HCT116 (cell line): ENCODE measurements around the gene TOB2. TPM values are rescaled to one million over a fixed set of nuclear protein-coding genes. Genes with fewer than 3 reads are reported as not detected.

Source experiments
- ATAC-seq: fragments of 200-7000 bp; cut with Tn5 transposase; 2 replicates; pipeline ENCODE4 v1.9.1; 2020; ENCODE audit warnings: mild to moderate bottlenecking, moderate library complexity
- BruUV-seq: library from RNA; stranded (reverse); fragments of 400-500 nt; replicated peaks from 2 replicates; lab custom pipeline; 2021; lab: Mats Ljungman, UMichigan
- CTCF ChIA-PET: fragments of 300-600 bp; sonication (Branson Sonifier 250); formaldehyde crosslinking; loops from one replicate; lab custom pipeline; 2021; ENCODE audit warnings: antibody characterized with exemption; lab: Charles Lee
- POLR2A ChIA-PET: fragments of 300-600, 350-600 bp; sonication (Branson Sonifier 250); formaldehyde crosslinking; loops from one replicate; lab custom pipeline; 2021; ENCODE audit warnings: antibody characterized with exemption; lab: Charles Lee
- RAD21 ChIA-PET, 2 experiments: fragments of 300-600 bp; sonication (Branson Sonifier 250); formaldehyde crosslinking; loops; one replicate each; lab custom pipeline; 2023; ENCODE audit warnings: low total read pairs in 2 of 2; ENCODE audit not compliant: uncharacterized antibody in 2 of 2, unreplicated experiment in 2 of 2, low non-redundant PET in 1 of 2; lab: Charles Lee
- DNase-seq: peaks from one replicate; pipeline ENCODE4 v3.0.0-alpha.2; 2010; ENCODE audit warnings: low read depth, low spot score
- H2AFZ ChIP-seq: fragments of 200-600 bp; shearing (Covaris generic), sonication (generic); 2 replicates; pipeline ENCODE4 v1.6.1; 2017; ENCODE audit warnings: low read depth, mixed run types, mixed read lengths, antibody characterized with exemption, low read length; ENCODE audit not compliant: poor library complexity, severe bottlenecking
- H3K27ac ChIP-seq: 2 replicates; pipeline ENCODE4 v1.5.1; 2012; ENCODE audit warnings: low read depth, low read length
- H3K27me3 ChIP-seq: fragments of 200-600 bp; sonication (generic); 2 replicates; pipeline ENCODE4 v1.6.1; 2016; ENCODE audit warnings: mixed run types, low read length, mixed read lengths; ENCODE audit not compliant: insufficient read depth
- H3K36me3 ChIP-seq, 2 experiments: fragments of 200-500 bp in 1 of 2; fragments of 200-600 bp in 1 of 2; sonication (Bioruptor generic) in 1 of 2; sonication (generic) in 1 of 2; 2 replicates each; pipeline versions ENCODE4 v1.5.1 to v1.6.1; 2014 to 2016; ENCODE audit warnings: low read length in 2 of 2, inconsistent platforms in 1 of 2, mixed read lengths in 1 of 2, mixed run types in 1 of 2; ENCODE audit not compliant: insufficient read depth in 2 of 2, control insufficient read depth in 1 of 2
- H3K4me1 ChIP-seq, 2 experiments: fragments of 200-600 bp in 1 of 2; sonication (generic) in 1 of 2; 2 replicates each; pipeline versions ENCODE4 v1.5.1 to v1.6.1; 2012 to 2017; ENCODE audit warnings: low read length in 2 of 2, inconsistent platforms in 1 of 2, mild to moderate bottlenecking in 1 of 2, mixed read lengths in 1 of 2, mixed run types in 1 of 2, moderate library complexity in 1 of 2; ENCODE audit not compliant: insufficient read depth in 2 of 2, control insufficient read depth in 1 of 2
- H3K4me2 ChIP-seq: fragments of 200-600 bp; sonication (generic); 2 replicates; pipeline ENCODE4 v1.6.1; 2017; ENCODE audit warnings: mixed run types, low read length, mixed read lengths
- H3K4me3 ChIP-seq, 2 experiments: fragments of 200-600 bp in 1 of 2; sonication (generic) in 1 of 2; replicated peaks in 1 of 2; 2 replicates each; pipeline ENCODE4 v1.5.1; 2011 to 2016; ENCODE audit warnings: low read length in 2 of 2, control low read depth in 1 of 2, low read depth in 1 of 2, mild to moderate bottlenecking in 1 of 2, mixed read lengths in 1 of 2, mixed run types in 1 of 2
- H3K79me2 ChIP-seq: fragments of 200-600 bp; sonication (generic); 2 replicates; pipeline ENCODE4 v1.6.1; 2017; ENCODE audit warnings: mild to moderate bottlenecking, mixed run types, low read length, moderate library complexity, mixed read lengths; ENCODE audit not compliant: insufficient read depth
- H3K9ac ChIP-seq: fragments of 200-600 bp; sonication (generic); 2 replicates; pipeline ENCODE4 v1.6.1; 2016; ENCODE audit warnings: low read length, mixed read lengths
- H3K9me2 ChIP-seq: fragments of 200-600 bp; sonication (generic), shearing (Covaris generic); 2 replicates; pipeline ENCODE4 v1.6.1; 2017; ENCODE audit warnings: mixed run types, mild to moderate bottlenecking, moderate library complexity; ENCODE audit not compliant: insufficient read depth
- H3K9me3 ChIP-seq, 2 experiments: fragments of 200-500 bp in 1 of 2; fragments of 200-600 bp in 1 of 2; sonication (Bioruptor generic) in 1 of 2; sonication (generic) in 1 of 2; 2 replicates each; pipeline ENCODE4 v1.6.1; 2014 to 2017; ENCODE audit warnings: low read length in 2 of 2, mixed read lengths in 2 of 2, inconsistent platforms in 1 of 2, low read depth in 1 of 2, mild to moderate bottlenecking in 1 of 2, mixed run types in 1 of 2, moderate library complexity in 1 of 2; ENCODE audit not compliant: control insufficient read depth in 1 of 2, insufficient read depth in 1 of 2
- H4K20me1 ChIP-seq: fragments of 200-600 bp; sonication (generic), shearing (Covaris generic); 2 replicates; pipeline ENCODE4 v1.6.1; 2017; ENCODE audit warnings: mixed run types, mild to moderate bottlenecking, moderate library complexity; ENCODE audit not compliant: insufficient read depth
- ATF3 ChIP-seq: IDR thresholded peaks from 2 replicates; pipeline ENCODE4 v1.6.1; 2012
- CBX3 ChIP-seq: IDR thresholded peaks from 2 replicates; pipeline ENCODE4 v1.6.1; 2012; ENCODE audit warnings: low read depth
- CEBPB ChIP-seq: IDR thresholded peaks from 2 replicates; pipeline ENCODE4 v1.6.1; 2012; ENCODE audit warnings: low read depth
- EGR1 ChIP-seq: IDR thresholded peaks from 2 replicates; pipeline ENCODE4 v1.6.1; 2012; ENCODE audit warnings: low read depth
- ELF1 ChIP-seq: IDR thresholded peaks from 2 replicates; pipeline ENCODE4 v1.6.1; 2012; ENCODE audit warnings: low read depth, borderline replicate concordance
- EZH2 ChIP-seq: fragments of 200-600 bp; sonication (generic); IDR thresholded peaks from 2 replicates; pipeline ENCODE4 v1.6.1; 2017; ENCODE audit warnings: antibody characterized with exemption, mixed run types
- EZH2phosphoT487 ChIP-seq: fragments of 200-600 bp; IDR thresholded peaks from 2 replicates; pipeline ENCODE4 v1.6.1; 2018; ENCODE audit warnings: antibody characterized with exemption, borderline replicate concordance
- FOSL1 ChIP-seq: IDR thresholded peaks from 2 replicates; pipeline ENCODE4 v1.6.1; 2012; ENCODE audit warnings: low read depth
- JUND ChIP-seq: IDR thresholded peaks from 2 replicates; pipeline ENCODE4 v1.6.1; 2012
- MAX ChIP-seq: IDR thresholded peaks from 2 replicates; pipeline ENCODE4 v1.6.1; 2012
- POLR2AphosphoS5 ChIP-seq: IDR thresholded peaks from 2 replicates; pipeline ENCODE4 v1.6.1; 2011; ENCODE audit warnings: mild to moderate bottlenecking, low read depth, low read length, moderate library complexity
- RAD21 ChIP-seq: IDR thresholded peaks from 2 replicates; pipeline ENCODE4 v1.6.1; 2012; ENCODE audit warnings: low read depth, mild to moderate bottlenecking
- REST ChIP-seq: IDR thresholded peaks from 2 replicates; pipeline ENCODE4 v1.6.1; 2012; ENCODE audit warnings: low read depth
- SP1 ChIP-seq: IDR thresholded peaks from 2 replicates; pipeline ENCODE4 v1.6.1; 2012; ENCODE audit warnings: low read depth
- TCF7L2 ChIP-seq: IDR thresholded peaks from 2 replicates; pipeline ENCODE4 v1.7.0; 2011; ENCODE audit warnings: borderline replicate concordance, inconsistent platforms; ENCODE audit not compliant: insufficient read depth, insufficient read length; ENCODE audit errors: extremely low read depth
- ZFX ChIP-seq: fragments of 450-650 bp; IDR thresholded peaks from 2 replicates; pipeline ENCODE4 v1.6.1; 2017
- ZNF274 ChIP-seq: fragments of 200-500 bp; sonication (Bioruptor generic); IDR thresholded peaks from 2 replicates; pipeline ENCODE4 v1.6.1; 2014; ENCODE audit warnings: mild to moderate bottlenecking, low read depth, low read length, inconsistent platforms
- intact Hi-C: fragments of 100-400 bp; cut with micrococcal nuclease; formaldehyde crosslinking; loops from 2 replicates; pipeline ENCODE4 v1.10.0; 2022
- total RNA-seq: library from RNA; stranded (reverse); gene quantifications from one replicate; pipeline ENCODE4 v1.2.1, GENCODE V29; 2021; ENCODE audit not compliant: unreplicated experiment

TOB2 gene
- total RNA-seq, 1 experiment from 2014 or later = 55.2 TPM

- H3K4me3 ChIP-seq = peak overlapping the region; percentile 93 to 94
- peak overlapping the region; percentile 100 for H3K27ac ChIP-seq
- DNase-seq (no peak), ATAC-seq (no peak)
- H3K4me1 ChIP-seq = peaks cover 5 to 29% of the 10 kb centered on the region in 2 experiments; a peak in 3 of 4 replicates
- no peak for TF ChIP-seq ZNF274
- TF ChIP-seq CBX3 = no peak
- TF ChIP-seq ZFX = no peak
- no peak for TF ChIP-seq JUND
- no peak for TF ChIP-seq REST
- TF ChIP-seq CEBPB = no peak
- no peak for TF ChIP-seq FOSL1
- no peak for TF ChIP-seq ATF3
- TF ChIP-seq RAD21 = no peak
- no peak for TF ChIP-seq TCF7L2
- TF ChIP-seq EGR1 = no peak
- no peak for TF ChIP-seq EZH2
- TF ChIP-seq EZH2phosphoT487 = no peak
- no peak for TF ChIP-seq MAX
- no peak for TF ChIP-seq SP1
- TF ChIP-seq POLR2AphosphoS5 = no peak; the same call in 1 of the 2 replicates
- no peak for TF ChIP-seq ELF1
- H3K4me2 ChIP-seq = peak overlapping the region; percentile 99
- POLR2A ChIA-PET = interaction anchor here (1.0 to 5.0 kb wide), 6 partner anchors 17 to 159 kb away, joined by 3 to 57 read pairs (median 7); partner anchors contain the start of genes ACO2, PHF5A, RANGAP1 and TEF
- no peaks in the 10 kb centered on the region for H3K9me2 ChIP-seq
- no peaks in the 10 kb centered on the region for H4K20me1 ChIP-seq
- no peaks in the 10 kb centered on the region for H3K9me3 ChIP-seq
- intact Hi-C loops = loop anchor here (2.0 to 10.0 kb wide), 2 partner anchors 71 to 351 kb away; partner anchors contain the start of gene EP300
- H3K9ac ChIP-seq = peak overlapping the region; percentile 96
- H2AFZ ChIP-seq = no peak overlapping the region
- RAD21 ChIA-PET = no interaction called here
- CTCF ChIA-PET = interaction anchor here (0.8 to 1.8 kb wide), 3 partner anchors 42 to 72 kb away, joined by 3 to 6 read pairs (median 5); no protein-coding TSS in a partner anchor
- BruUV-seq = TSS peak; percentile 50
- H3K36me3 ChIP-seq = peaks cover 5 to 14% of the 10 kb centered on the region in 2 experiments; a peak in 2 of 4 replicates
- H3K27me3 ChIP-seq = no peaks in the 10 kb centered on the region
- H3K79me2 ChIP-seq = peaks cover 60% of the 10 kb centered on the region
Observed at GRCh38 chr22:41445129-41446056, 1.2 kb downstream of the TOB2 start.
